Measurements from ENCODE around the gene BCL6B. TPM values are rescaled to one million over a fixed set of nuclear protein-coding genes. Genes with fewer than 3 reads are reported as not detected.
"Not testable (repeated sequence)": the region's sequence is repeated elsewhere in the genome, so short reads cannot be mapped to it uniquely, and the experiment has no call there.

The BCL6B gene
- total RNA-seq, 1 donor = 0.45 TPM

DNA sequence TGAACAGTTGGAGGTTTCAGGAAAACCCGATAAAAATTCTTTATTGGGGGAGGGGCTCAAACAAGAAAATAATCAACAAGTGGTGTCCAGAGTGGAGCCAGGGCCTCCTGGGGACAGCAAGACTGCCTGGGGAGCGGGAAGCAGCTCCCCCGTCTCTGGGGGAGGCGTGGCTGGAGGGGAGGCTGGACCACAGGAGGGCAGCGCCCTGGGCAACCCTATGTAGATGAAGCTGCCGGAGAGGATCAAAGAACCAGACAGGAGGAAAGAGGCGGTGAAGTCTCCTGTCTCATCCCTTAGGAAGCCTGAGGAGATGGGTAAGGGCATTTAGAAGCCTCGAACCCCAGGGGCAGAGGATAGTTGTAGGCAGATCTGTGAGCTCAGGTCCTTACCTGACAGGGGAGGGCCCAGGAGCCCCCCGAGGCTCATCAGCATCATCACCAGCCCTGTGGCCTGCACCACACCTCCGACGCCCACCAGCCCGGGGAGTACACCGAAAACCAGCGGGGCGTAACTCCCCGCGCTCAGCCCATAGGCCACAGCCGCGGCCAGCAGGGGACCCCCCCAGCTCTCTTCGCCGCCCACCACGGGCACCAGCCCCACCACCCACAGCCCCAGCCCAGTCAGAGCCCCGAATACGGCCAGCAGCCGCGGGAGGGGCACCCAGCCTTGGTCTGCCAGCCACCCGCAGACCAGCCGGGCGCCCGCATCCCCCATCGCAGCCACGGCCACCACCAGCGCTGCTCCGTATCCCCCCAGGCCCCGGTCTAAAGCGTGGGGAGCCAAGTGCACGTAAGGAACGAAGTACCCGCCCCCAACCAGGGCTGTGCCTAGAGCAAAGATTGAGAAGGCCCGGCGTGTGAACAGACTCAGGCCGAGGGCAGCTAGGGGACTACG lies 19.0 kb downstream of the BCL6B start:
- TF ChIP-seq, protein P1, sequence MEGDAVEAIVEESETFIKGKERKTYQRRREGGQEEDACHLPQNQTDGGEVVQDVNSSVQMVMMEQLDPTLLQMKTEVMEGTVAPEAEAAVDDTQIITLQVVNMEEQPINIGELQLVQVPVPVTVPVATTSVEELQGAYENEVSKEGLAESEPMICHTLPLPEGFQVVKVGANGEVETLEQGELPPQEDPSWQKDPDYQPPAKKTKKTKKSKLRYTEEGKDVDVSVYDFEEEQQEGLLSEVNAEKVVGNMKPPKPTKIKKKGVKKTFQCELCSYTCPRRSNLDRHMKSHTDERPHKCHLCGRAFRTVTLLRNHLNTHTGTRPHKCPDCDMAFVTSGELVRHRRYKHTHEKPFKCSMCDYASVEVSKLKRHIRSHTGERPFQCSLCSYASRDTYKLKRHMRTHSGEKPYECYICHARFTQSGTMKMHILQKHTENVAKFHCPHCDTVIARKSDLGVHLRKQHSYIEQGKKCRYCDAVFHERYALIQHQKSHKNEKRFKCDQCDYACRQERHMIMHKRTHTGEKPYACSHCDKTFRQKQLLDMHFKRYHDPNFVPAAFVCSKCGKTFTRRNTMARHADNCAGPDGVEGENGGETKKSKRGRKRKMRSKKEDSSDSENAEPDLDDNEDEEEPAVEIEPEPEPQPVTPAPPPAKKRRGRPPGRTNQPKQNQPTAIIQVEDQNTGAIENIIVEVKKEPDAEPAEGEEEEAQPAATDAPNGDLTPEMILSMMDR (IDR thresholded peaks at IDR 0.05; ENCODE audit: insufficient read depth, low read length) = no peak
- no peak for DNase-seq (ENCODE audit: low read depth)

DNA sequence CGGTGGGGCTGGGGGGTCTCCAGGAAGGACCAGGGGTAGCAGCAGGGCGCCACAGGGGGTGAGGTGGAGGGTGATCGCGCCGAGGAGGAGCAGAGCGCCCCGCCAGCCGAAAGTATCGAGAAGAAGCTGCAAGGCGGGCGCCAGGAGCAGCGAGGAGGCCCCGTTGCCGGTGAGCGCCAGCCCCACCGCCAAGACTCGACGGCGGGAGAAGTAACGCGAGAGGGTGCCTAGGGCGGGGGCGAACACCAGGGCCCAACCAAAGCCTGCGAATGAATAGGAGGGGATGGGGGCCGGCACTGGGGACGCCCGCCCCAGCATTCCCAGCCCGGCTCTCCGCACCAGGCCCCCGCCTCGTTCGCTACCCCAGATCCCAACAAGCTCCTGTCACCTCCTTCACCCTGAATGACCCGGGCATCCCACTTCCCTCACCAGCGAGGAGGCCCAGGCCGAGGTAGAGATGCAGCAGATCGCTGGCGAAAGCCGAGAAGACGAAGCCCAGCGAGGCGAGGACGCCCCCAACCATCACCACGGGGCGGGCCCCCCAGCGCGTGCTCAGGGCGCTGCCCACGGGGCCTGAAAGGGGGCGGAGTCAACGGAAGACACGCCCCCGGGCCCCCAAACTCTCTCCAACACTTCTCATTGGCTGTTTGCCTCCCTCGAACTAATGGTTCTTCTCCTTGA lies 19.8 kb downstream of the BCL6B start:
- H3K4me3 ChIP-seq (ENCODE audit: low read depth, low read length) = no peak overlapping the region
- TF ChIP-seq, protein P1 (IDR thresholded peaks at IDR 0.05; ENCODE audit: insufficient read depth, low read length) = no peak
- no peak for DNase-seq (ENCODE audit: low read depth)

More for the DNA sequence above, 19.0 kb downstream of the BCL6B start:
- H3K4me3 ChIP-seq (ENCODE audit: low read depth, low read length) = no peak overlapping the region

DNA sequence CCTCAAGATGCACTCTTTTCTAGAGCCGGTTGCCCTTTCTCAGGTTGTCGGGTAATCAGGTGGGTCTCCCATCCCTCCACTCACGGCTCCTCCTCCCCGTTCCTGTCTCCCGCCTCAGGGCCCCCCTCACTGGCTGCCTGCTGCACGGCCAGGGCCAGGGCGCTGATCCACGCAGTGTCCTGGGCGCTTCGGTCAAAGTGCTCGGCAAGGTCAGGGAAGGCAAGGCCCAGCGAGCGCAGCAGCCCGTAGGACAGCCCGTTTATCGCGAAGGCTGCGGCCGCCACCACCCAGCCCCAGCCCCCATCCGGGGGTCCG lies 20.3 kb downstream of the BCL6B start:
- H3K4me3 ChIP-seq (ENCODE audit: low read depth, low read length) = peak overlapping the region; percentile 56
- no peak for DNase-seq (ENCODE audit: low read depth)
- TF ChIP-seq, protein P1 (IDR thresholded peaks at IDR 0.05; ENCODE audit: insufficient read depth, low read length) = no peak

DNA sequence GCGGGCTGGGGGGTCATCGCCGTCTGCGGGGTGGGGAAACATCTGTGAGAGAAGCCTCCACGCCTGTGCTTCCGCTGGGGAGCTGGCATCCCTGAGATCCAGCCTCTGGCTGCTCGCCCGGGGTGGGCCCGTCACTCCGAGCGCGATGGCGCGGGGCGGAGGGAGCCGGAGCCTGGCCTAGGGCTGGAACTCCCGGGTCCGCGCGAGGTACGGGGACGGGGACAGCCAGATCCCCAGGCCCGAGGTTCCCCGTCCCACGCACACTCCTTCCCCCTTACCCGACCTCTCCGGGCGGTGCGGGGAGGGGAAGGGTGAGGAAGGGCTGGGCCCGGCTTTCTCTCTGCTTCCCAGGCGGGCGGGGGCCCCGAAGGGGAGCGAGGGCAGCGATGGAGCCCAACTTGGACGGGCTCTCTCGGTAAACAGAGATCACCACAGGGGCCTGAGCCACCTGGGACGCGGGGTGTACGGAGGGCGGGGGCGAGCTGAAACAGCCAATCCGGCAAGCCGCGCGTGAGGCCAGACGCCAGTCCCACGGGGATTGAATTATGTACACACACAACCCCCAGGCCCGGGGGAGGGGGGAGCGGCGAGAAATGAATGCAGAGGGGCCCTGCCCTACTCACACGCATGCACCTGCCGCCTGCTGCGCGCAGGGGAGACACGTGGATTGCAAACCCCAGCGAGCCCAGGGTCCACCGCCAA lies 20.8 kb downstream of the BCL6B start, which contains the start of gene SLC16A11:
Gene SLC16A11 (minus strand): TSS at position 596 of the 702 bp plus-strand sequence. CDS start 579 bp downstream, at position 17.
- DNase-seq (ENCODE audit: low read depth) = peak; percentile 31
- TF ChIP-seq, protein P1 (IDR thresholded peaks at IDR 0.05; ENCODE audit: insufficient read depth, low read length) = no peak
- peak within 1 kb of the TSS; percentile 56 for H3K4me3 ChIP-seq (ENCODE audit: low read depth, low read length)

DNA sequence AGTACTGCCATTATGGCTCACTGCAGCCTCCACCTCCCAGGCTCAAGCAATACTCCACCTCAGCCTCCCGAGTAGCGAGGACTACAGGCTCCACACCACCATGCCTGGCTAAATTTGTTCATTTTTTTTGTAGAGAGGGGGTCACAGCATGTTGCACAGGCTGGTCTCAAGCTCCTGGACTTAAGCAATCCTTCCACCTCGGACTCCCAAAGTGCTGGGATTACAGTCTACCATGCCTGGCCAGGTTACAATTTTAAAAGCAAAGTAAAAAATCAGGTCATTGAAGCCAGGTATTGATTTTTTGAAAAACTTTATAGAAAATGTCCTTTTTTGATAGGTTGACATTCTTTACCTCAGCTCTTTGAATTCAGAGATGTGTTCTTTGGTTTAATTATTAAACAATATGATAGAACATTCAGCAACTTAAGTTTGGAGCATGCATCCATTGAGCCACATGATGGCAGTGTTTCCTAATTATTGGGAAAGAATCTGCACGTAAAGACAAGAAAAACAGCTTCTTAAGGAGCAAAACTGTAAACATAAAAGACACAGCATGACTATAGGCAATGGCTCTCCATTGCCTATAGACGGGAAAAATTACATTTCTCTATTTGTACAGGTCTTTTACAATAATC lies 22.8 kb downstream of the BCL6B start:
- DNase-seq (ENCODE audit: low read depth) = peak; percentile 91
- no peak overlapping the region for H3K4me3 ChIP-seq (ENCODE audit: low read depth, low read length)
- TF ChIP-seq, protein P1 (IDR thresholded peaks at IDR 0.05; ENCODE audit: insufficient read depth, low read length) = peak; percentile 76

DNA sequence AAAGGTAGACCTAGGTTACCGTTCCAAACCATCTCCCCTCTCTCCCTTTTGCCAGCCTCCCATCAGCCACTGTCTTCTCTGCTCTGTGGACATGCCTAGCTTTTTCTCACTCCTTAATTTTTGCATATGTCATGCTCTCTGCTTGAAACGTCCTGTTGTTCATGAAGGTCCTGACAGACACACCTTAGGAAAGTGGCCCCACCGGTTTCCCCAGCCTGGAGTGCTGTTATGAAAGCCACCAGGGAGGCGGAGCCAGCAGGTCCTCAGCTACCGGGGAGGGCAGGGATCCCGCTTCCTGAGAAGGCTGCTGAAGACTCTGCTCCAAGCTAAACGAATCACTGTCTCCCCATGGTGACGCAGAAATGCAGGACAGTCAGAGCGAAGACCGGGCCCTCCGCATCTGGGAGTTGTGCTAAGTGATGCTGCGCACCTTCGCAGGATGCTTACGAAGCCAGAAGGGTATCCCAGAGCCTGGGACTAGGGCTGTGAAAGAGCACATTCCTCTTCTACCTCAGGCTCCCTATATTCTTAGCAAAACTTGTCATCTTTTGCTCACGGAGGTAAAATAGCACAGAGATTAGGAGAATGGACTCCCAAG lies 23.4 kb downstream of the BCL6B start:
- TF ChIP-seq, protein P1 (IDR thresholded peaks at IDR 0.05; ENCODE audit: insufficient read depth, low read length) = no peak
- DNase-seq (ENCODE audit: low read depth) = no peak

DNA sequence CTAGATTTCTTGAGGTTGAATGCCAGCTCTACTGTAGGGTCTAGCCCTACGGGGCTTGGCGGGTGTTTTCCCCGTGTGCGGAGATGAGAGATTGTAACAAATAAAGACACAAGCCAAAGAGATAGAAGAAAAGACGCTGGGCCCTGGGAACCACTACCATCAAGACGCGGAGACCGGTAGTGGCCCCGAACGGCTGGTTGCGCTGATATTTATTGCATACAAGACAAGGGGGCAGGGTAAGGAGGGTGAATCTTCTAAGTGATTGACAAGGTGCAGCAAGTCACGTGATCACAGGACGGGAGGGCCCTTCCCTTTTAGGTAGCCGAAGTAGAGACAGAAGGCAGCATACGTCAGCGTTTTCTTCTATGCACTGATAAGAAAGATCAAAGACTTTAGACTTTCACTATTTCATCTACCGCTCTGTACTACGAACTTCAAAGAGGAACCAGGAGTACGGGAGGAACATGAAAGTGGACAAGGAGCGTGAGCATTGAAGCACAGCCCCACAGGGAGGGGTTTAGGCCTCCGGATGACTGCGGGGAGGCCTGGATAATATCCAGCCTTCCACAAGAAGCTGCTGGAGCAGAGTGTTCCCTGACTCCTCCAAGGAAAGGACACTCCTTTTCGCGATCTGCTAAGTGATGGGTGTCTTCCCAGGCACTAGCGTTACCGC lies 24.0 kb downstream of the BCL6B start:
- DNase-seq (ENCODE audit: low read depth) = peak; percentile 20
- not testable (repeated sequence) for H3K4me3 ChIP-seq (ENCODE audit: low read depth, low read length)

More for the DNA sequence above, 23.4 kb downstream of the BCL6B start:
- no peak overlapping the region for H3K4me3 ChIP-seq (ENCODE audit: low read depth, low read length)
